Measurements from ENCODE around the gene CROCC2.

Gene CROCC2

GRCh38 chr2:240947176-240947575 is 41.0 kb downstream of the CROCC2 start:
- DNase-seq: no peak

GRCh38 chr2:240947607-240948006 is 41.5 kb downstream of the CROCC2 start:
- no peak for DNase-seq

DNA sequence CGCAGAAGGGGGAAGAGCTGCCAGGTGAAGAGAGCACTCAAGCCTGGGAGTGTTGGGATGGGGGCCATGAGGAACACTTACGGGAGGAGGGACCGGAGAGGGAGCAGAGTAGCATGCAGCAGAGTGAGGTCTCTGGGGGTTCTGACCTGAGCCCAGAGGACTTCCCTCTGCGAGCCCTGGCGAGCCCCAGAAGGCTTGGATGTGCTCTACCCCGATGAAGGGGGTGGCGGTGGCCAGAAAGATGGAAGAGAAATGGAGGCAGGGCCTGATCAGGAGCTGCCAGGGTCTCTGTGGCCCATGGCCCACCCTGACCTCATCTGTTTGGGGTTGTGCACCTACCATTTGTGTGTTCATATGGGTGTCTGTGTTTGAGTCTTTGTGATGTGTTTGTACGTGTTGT is 42.0 kb downstream of the CROCC2 start:
- no peak for DNase-seq

GRCh38 chr2:240948905-240949790 is 43.0 kb downstream of the CROCC2 start:
- DNase-seq: peak; percentile 50

DNA sequence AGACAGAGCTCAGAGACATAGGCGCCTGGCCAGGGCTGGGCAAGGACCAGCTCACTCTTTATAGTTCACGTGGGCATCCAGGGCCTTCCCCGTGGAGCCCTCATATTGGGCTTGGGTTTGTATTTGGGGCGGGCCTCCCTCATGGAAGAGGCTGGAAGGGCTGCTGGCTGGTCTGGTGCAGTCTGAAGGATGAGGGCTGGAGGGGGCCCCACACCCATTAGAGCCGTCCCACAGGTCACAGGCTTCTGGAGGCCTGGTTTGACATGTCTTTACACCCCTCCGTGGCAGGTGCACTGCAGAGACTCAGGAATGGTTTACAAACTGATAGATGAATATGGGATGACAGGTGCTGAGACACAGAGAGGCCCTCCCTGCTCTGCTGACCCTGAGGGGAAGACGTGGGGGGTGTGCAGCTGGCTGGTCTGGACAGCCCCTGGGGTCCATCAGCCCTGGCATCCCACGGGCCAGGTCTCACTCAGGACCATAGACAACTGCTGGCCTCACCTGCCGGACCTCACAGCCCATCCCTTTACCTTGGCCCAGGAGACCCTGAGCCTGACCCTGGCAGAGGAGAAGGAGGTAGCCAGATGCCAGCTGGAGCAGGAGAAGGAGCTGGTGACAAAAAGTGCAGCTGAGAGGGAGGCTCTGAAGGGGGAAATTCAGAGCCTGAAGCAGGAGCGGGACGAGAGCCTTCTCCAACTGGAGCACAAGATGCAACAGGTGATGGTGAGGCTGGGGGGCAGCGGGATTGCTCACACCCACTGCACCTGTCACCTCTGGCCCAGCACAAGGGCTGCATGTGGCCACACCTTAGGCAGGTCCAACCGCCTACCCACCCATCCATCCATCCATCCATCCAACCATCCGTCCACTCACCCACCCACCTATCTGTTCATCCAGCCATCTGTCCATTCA is 43.9 kb downstream of the CROCC2 start:
- DNase-seq: peak; percentile 21

GRCh38 chr2:240951045-240951594 is 45.0 kb downstream of the CROCC2 start:
- DNase-seq: no peak

DNA sequence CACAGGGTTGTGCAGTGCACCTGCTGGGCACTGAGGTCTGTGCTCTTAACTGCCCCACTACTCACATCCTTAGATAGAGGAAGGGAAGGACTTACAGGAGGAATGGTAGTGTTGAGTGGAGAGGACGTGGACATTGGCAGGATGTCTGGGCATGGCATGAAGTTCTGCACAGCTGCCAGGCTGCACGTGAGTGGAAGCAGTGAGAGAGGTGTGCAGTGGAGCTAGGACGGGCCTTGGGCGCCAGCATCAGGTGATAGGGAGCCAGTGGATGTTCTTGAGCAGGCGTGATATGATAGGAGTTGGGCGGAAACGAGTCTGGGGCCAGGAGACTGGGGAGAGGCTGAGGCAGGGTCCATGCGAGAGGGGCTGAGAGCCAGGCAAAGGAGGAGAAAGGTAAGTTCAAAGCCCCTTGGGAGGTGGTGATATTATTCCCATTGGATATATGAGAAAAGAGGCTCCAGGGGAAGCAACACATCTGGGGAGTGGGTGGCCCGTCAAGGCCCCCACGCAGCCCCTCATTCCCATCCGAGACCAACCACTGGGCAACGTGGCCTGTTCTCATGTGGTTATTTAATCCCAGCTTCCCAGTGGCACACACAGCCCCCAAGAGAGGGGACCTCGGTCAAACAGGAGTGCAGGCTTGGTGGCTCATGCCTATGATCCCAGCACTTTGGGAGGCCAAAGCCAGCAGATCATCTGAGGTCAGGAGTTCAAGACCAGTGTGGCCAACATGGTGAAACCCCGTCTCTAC is 46.5 kb downstream of the CROCC2 start:
- DNase-seq: no peak

DNA sequence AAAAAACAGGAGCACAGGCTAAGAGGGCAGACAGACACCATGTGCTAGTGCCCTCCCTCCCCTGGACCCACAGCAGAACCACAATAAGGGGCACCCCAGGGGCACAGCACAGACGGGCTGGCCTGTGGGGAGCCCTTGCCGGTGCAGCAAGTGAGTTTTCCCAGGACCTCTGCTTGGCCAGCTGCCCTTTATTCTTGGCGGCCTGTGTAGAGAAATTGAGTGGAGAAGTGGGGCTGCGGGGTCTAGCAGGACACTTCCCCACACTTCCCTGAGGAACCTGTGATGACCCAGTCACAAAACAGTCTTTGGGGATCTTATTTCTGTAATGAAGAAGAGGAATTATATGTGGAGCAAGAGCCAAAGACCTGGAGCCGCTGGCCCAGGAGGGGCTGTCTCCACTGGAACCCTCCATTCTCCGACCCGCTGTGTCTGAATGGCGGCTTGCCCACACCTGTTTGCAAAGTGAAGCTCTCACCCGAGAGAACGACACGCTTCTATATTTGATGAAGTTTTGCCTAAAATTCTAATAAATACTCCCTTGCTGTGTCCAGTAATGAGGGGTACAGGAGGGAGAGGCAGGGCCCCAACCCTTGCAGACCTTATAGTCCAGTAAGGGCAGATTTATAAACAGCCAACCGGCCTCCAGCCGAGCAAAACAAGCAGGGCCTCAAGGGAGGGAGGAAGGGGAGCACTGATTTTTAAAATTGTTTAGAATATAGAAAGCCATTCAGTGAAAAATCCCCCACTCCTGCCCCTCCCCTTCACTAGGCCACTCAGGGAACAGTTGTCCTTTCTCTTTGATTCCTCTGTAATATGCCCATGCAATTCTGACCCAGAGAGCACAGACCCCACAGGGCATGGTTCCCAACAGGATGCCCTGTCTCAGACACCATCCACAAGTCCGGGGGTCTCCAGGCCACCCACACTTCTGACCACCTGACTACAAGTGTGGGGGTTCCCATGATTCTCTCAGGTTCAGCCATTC is 47.6 kb downstream of the CROCC2 start:
- no peak for DNase-seq

GRCh38 chr2:240954436-240955305 is 48.5 kb downstream of the CROCC2 start:
- DNase-seq: no peak

- DNase-seq: no peak
Measured at GRCh38 chr2:240955306-240956170, 49.4 kb downstream of the CROCC2 start.

DNA sequence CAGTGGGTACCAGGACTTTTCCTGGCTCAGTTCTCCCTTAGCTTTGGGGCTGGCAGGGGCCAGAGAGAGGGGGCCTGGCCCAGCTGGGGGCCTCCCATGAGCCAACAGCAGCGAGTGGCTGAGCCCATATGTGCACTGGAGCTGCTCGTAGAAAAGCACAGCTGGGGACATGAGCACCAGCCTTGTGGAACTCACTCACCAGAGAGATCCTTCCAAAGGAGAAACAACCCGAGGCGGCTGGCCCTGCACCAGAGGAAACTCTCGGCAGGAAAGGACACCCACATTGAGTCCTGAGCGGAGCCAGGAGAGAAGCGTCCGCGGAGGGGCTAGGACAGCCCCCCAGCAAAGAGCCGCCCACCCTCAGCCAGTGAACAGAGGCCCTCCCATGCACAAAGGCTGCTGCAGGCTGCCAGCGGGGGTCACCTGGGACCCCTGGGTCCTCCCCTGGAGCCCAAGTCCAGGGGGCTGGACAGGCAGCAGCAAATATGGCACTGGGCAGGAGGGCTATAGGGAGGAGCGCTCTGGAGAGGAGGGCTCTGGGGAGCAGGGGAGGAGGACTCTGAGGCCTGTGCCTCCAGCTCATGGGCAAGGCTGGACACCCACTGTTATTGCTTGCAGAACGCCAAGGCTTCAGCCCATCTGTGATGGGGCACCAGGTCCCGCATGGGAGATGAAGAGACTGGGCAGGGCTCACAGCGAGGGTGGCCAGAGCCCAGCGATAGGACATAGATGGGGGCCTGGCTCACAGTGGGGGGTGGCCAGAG is 50.2 kb downstream of the CROCC2 start:
- DNase-seq: no peak

DNA sequence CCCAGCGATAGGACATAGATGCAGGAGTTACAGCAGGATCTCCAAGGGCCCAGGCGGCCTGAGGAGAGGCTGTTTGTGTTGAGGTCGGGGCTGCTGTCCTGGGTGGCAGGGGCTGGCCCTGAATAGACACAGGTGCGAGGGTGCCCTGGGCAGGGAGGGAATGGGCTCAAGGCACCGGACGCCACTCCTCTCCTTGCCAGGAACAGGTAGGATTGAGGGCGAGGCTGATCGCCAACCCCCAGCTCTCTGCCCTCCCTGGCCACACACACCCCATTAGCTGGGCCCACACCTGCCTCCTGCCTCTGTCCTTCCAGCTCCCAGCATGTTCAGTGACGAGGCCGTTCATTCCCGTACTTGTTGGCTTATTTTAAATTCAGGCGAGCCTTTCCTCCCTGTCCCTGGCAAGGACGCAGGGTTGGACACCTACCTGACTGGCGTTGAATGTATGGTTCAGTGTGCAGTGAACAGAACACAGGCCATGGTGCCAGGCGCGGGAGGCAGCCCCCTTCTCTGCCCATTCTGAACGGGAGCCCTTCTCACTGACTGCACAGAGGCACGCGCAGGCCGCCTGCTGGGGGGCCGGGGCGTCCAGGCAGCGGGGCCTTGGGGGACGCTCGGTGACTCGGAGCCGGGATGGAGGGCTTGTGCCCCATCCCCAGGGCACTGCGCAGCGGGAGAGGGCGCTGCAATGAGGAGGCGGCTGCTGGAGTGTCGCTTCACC is 51.0 kb downstream of the CROCC2 start:
- no peak for DNase-seq

DNA sequence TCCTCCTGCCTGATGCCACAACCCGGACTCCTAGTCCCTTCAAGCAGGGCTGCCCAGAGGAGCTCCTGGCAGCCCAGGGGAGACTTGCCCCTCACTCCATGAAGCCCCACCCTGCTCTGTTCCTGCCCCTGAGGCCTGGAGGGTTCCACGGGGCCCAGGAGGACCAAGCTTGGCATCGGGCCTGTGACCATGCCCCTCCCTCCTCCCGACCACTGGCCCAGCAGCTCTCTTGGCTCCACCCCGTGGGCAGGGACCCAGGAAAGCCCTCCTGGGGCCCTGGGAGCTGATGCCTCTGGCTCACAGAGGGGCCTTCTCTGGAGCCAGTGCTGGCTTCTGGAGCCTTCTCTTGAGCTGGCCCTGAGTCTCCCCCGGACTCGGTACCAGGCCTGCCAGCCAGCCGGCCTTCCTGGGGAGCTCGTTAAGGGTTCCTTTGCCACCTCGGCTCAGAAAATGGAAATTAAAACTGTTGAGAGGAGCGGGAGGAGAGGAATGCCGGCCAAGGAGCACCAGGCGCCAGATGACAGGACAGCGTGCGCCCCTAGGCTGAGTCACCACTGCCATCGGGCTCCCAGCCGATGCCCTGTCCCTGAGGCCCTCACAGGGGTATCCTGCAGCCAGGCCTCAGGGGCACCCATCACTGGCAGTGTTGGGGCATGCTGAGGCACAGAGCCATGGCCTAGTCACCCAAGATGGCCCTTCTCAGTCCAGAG is 51.7 kb downstream of the CROCC2 start:
- no peak for DNase-seq

- DNase-seq: no peak
Measured at GRCh38 chr2:240958366-240959213, 52.5 kb downstream of the CROCC2 start.

GRCh38 chr2:240959214-240959940 is 53.2 kb downstream of the CROCC2 start:
- DNase-seq: no peak

DNA sequence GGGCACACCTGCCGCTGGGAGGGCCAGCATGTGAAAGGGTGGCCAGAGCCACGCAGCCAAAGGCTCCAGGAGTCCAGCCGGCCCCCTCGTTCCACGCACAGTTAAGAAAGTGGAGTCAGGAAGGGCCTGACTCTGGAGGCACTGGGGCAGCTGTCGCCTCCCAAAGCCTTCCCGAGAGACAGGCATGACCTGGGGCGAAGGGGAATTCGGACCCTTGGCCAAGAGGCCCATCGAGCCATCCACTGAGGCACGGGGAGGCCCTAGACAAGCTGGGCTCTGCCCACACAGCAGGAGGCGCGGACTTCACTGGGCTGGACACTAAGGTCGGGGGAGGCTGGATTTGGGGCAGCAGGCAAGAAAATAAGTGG is 53.8 kb downstream of the CROCC2 start:
- DNase-seq: no peak
